ENCODE data around the gene CLPTM1.
A peak's percentile ranks its signal among the peaks of the same experiment; 100 is the strongest.

CLPTM1 gene

GRCh38 chr19:45001087-45001739, 46.0 kb downstream of the CLPTM1 start, which contains the start of gene RELB:
Gene RELB (plus strand): TSS chr19:45001464. CDS start chr19:45001580, 116 bp downstream.
- no peak within 1 kb of the TSS for H2BK12ac ChIP-seq (ENCODE audit: low read length)
- H3K9ac ChIP-seq (ENCODE audit: low read depth, low read length, poor library complexity) = peak within 1 kb of the TSS; percentile 88
- peak within 1 kb of the TSS; percentile 96 for H2AFZ ChIP-seq (ENCODE audit: low read length)
- H3K4me2 ChIP-seq (ENCODE audit: insufficient read depth, low read length, poor library complexity, severe bottlenecking) = peak within 1 kb of the TSS; percentile 77
- peak within 1 kb of the TSS; percentile 70 for H3K27ac ChIP-seq (replicated peaks; ENCODE audit: low read length)
- peak; percentile 91 for DNase-seq (ENCODE audit: low spot score)
- no peaks in the 10 kb centered on the region for H3K79me1 ChIP-seq (ENCODE audit: low read depth, low read length)
- peak within 1 kb of the TSS; percentile 80 for H3K23ac ChIP-seq (ENCODE audit: low read depth, low read length, poor library complexity)
- peak within 1 kb of the TSS; percentile 94 for H3K18ac ChIP-seq (ENCODE audit: low read length)
- H4K8ac ChIP-seq (ENCODE audit: low read depth, low read length) = peak within 1 kb of the TSS; percentile 96
- no peaks in the 10 kb centered on the region for H3K27me3 ChIP-seq (ENCODE audit: control insufficient read depth in 3 of 3, insufficient read depth in 3 of 3, low read depth in 1 of 3, low read length in 3 of 3)
- peak within 1 kb of the TSS; percentile 78 to 98 for H3K4me3 ChIP-seq (ENCODE audit: low read length in 2 of 2)
- H3K9me3 ChIP-seq (replicated peaks in 1 of 2; ENCODE audit: control insufficient read depth in 2 of 2, insufficient read depth in 1 of 2, low read depth in 1 of 2, low read length in 2 of 2) = peaks cover 0 to 2% of the 10 kb centered on the region in 2 donors
- no peak within 1 kb of the TSS for H2BK5ac ChIP-seq (ENCODE audit: low read length)
- no peak within 1 kb of the TSS for H2BK15ac ChIP-seq (ENCODE audit: low read length)
- no peaks in the 10 kb centered on the region for H3K36me3 ChIP-seq (replicated peaks in 1 of 2; ENCODE audit: control insufficient read depth in 2 of 2, insufficient read depth in 2 of 2, low read length in 2 of 2)
- WGBS, 2 donors (ENCODE audit: extremely low coverage in 2 of 2, insufficient read length in 2 of 2, insufficient replicate concordance in 1 of 2) = no CpG with 5 or more reads among the region's 79 CpGs
- H3K4me1 ChIP-seq (ENCODE audit: control insufficient read depth in 2 of 2, insufficient read depth in 1 of 2, low read depth in 1 of 2, low read length in 2 of 2) = peaks cover 3 to 9% of the 10 kb centered on the region in 2 donors
- H3K14ac ChIP-seq (ENCODE audit: low read length) = peak within 1 kb of the TSS; percentile 89
- no peak within 1 kb of the TSS for H2BK120ac ChIP-seq (ENCODE audit: low read depth, low read length)
- no peak within 1 kb of the TSS for H3K4ac ChIP-seq (ENCODE audit: low read length)
- H4K91ac ChIP-seq (ENCODE audit: low read depth, low read length, poor library complexity) = no peak within 1 kb of the TSS
- H2AK5ac ChIP-seq (ENCODE audit: low read depth, low read length) = no peak within 1 kb of the TSS

- no peak for DNase-seq (ENCODE audit: low spot score)
- no CpG with 5 or more reads among the region's 4 CpGs for WGBS, 2 donors (ENCODE audit: extremely low coverage in 2 of 2, insufficient read length in 2 of 2, insufficient replicate concordance in 1 of 2)
- Histone ChIP-seq H3K18ac (ENCODE audit: low read length) (no peak overlapping the region), H3K9me3 (replicated peaks in 1 of 2; ENCODE audit: control insufficient read depth in 2 of 2, insufficient read depth in 1 of 2, low read depth in 1 of 2, low read length in 2 of 2) (no peaks in the 10 kb centered on the region), H2BK15ac (ENCODE audit: low read length) (no peak overlapping the region), H2BK5ac (ENCODE audit: low read length) (no peak overlapping the region), H3K4me3 (ENCODE audit: low read length in 2 of 2) (no peak overlapping the region), H3K36me3 (replicated peaks in 1 of 2; ENCODE audit: control insufficient read depth in 2 of 2, insufficient read depth in 2 of 2, low read length in 2 of 2) (no peaks in the 10 kb centered on the region), H2AK5ac (ENCODE audit: low read depth, low read length) (no peak overlapping the region), H2AFZ (ENCODE audit: low read length) (no peak overlapping the region), H3K4me1 (ENCODE audit: control insufficient read depth in 2 of 2, insufficient read depth in 1 of 2, low read depth in 1 of 2, low read length in 2 of 2) (peaks cover 3 to 9% of the 10 kb centered on the region in 2 donors), H3K4ac (ENCODE audit: low read length) (no peak overlapping the region), H4K8ac (ENCODE audit: low read depth, low read length) (no peak overlapping the region), H3K23ac (ENCODE audit: low read depth, low read length, poor library complexity) (no peak overlapping the region), H2BK120ac (ENCODE audit: low read depth, low read length) (no peak overlapping the region), H3K27me3 (ENCODE audit: control insufficient read depth in 3 of 3, insufficient read depth in 3 of 3, low read depth in 1 of 3, low read length in 3 of 3) (no peaks in the 10 kb centered on the region), H3K9ac (ENCODE audit: low read depth, low read length, poor library complexity) (no peak overlapping the region), H2BK12ac (ENCODE audit: low read length) (no peak overlapping the region), H4K91ac (ENCODE audit: low read depth, low read length, poor library complexity) (no peak overlapping the region), H3K4me2 (ENCODE audit: insufficient read depth, low read length, poor library complexity, severe bottlenecking) (no peak overlapping the region), H3K27ac (replicated peaks; ENCODE audit: low read length) (no peak overlapping the region), H3K14ac (ENCODE audit: low read length) (no peak overlapping the region), H3K79me1 (ENCODE audit: low read depth, low read length) (no peaks in the 10 kb centered on the region)
Measured at GRCh38 chr19:45003485-45003884, 48.3 kb downstream of the CLPTM1 start.

DNA sequence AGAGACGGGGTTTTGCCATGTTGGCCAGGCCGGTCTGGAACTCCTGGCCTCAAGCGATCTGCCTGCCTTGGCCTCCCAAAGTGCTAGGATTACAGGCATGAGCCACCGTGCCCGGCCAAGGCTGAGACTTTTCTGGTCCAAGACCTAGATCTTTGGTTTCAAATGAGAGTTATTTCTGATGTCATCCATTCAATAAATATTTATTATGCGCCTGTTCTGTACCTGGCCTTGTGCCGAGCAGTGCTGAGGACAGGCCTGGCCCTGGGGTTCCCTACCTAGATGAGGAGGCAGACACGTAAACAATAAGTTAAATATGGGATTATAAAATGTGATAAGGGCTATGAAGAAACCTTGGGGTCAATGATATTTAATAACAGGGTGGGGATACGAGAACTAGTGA, 50.6 kb downstream of the CLPTM1 start:
- Histone ChIP-seq H3K23ac (ENCODE audit: low read depth, low read length, poor library complexity) (no peak overlapping the region), H2BK5ac (ENCODE audit: low read length) (no peak overlapping the region), H4K91ac (ENCODE audit: low read depth, low read length, poor library complexity) (no peak overlapping the region), H3K4me3 (ENCODE audit: low read length in 2 of 2) (no peak overlapping the region), H3K27me3 (ENCODE audit: control insufficient read depth in 3 of 3, insufficient read depth in 3 of 3, low read depth in 1 of 3, low read length in 3 of 3) (no peaks in the 10 kb centered on the region), H2AFZ (ENCODE audit: low read length) (no peak overlapping the region), H3K27ac (replicated peaks; ENCODE audit: low read length) (no peak overlapping the region), H3K79me1 (ENCODE audit: low read depth, low read length) (no peaks in the 10 kb centered on the region), H2BK12ac (ENCODE audit: low read length) (no peak overlapping the region), H4K8ac (ENCODE audit: low read depth, low read length) (no peak overlapping the region), H3K4me2 (ENCODE audit: insufficient read depth, low read length, poor library complexity, severe bottlenecking) (no peak overlapping the region), H3K36me3 (replicated peaks in 1 of 2; ENCODE audit: control insufficient read depth in 2 of 2, insufficient read depth in 2 of 2, low read length in 2 of 2) (no peaks in the 10 kb centered on the region), H3K9me3 (replicated peaks in 1 of 2; ENCODE audit: control insufficient read depth in 2 of 2, insufficient read depth in 1 of 2, low read depth in 1 of 2, low read length in 2 of 2) (no peaks in the 10 kb centered on the region), H2BK15ac (ENCODE audit: low read length) (no peak overlapping the region), H3K18ac (ENCODE audit: low read length) (no peak overlapping the region), H3K4me1 (ENCODE audit: control insufficient read depth in 2 of 2, insufficient read depth in 1 of 2, low read depth in 1 of 2, low read length in 2 of 2) (peaks cover 3 to 9% of the 10 kb centered on the region in 2 donors), H3K4ac (ENCODE audit: low read length) (no peak overlapping the region), H2BK120ac (ENCODE audit: low read depth, low read length) (no peak overlapping the region), H3K9ac (ENCODE audit: low read depth, low read length, poor library complexity) (no peak overlapping the region), H3K14ac (ENCODE audit: low read length) (no peak overlapping the region), H2AK5ac (ENCODE audit: low read depth, low read length) (no peak overlapping the region)
- no peak for DNase-seq (ENCODE audit: low spot score)
- no CpG with 5 or more reads among the region's 9 CpGs for WGBS, 2 donors (ENCODE audit: extremely low coverage in 2 of 2, insufficient read length in 2 of 2, insufficient replicate concordance in 1 of 2)

DNA sequence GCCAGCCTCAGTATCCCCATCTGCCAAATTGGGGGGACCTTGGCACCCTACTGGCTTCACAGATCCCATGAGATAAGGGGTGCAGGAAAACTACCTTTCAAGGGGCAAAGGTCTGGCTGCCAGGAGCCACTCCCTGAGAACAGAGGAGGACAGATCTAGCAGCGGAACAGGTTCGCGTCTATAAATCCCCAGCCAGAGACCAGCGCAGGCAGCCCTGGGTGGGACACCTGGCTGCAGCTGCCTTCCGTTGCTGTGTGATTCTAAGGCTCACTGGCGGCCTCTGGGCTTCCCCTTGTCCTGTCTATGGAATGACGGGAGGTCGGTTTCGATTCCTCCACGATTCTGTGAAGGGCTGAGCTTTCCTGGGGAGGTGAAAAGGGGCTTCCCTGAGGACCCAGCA, 53.4 kb downstream of the CLPTM1 start:
- no peak overlapping the region for H2AFZ ChIP-seq (ENCODE audit: low read length)
- no peak overlapping the region for H3K4me3 ChIP-seq (ENCODE audit: low read length in 2 of 2)
- no peak for DNase-seq (ENCODE audit: low spot score)
- no peak overlapping the region for H2BK15ac ChIP-seq (ENCODE audit: low read length)
- H2AK5ac ChIP-seq (ENCODE audit: low read depth, low read length) = peak overlapping the region; percentile 4
- no peak overlapping the region for H3K18ac ChIP-seq (ENCODE audit: low read length)
- no peak overlapping the region for H4K8ac ChIP-seq (ENCODE audit: low read depth, low read length)
- H3K23ac ChIP-seq (ENCODE audit: low read depth, low read length, poor library complexity) = peak overlapping the region; percentile 3
- no peak overlapping the region for H3K14ac ChIP-seq (ENCODE audit: low read length)
- H3K4me2 ChIP-seq (ENCODE audit: insufficient read depth, low read length, poor library complexity, severe bottlenecking) = no peak overlapping the region
- no peaks in the 10 kb centered on the region for H3K27me3 ChIP-seq (ENCODE audit: control insufficient read depth in 3 of 3, insufficient read depth in 3 of 3, low read depth in 1 of 3, low read length in 3 of 3)
- no CpG with 5 or more reads among the region's 10 CpGs for WGBS, 2 donors (ENCODE audit: extremely low coverage in 2 of 2, insufficient read length in 2 of 2, insufficient replicate concordance in 1 of 2)
- H4K91ac ChIP-seq (ENCODE audit: low read depth, low read length, poor library complexity) = no peak overlapping the region
- H3K79me1 ChIP-seq (ENCODE audit: low read depth, low read length) = peaks cover 2% of the 10 kb centered on the region
- H2BK5ac ChIP-seq (ENCODE audit: low read length) = no peak overlapping the region
- H3K27ac ChIP-seq (replicated peaks; ENCODE audit: low read length) = no peak overlapping the region
- H3K4ac ChIP-seq (ENCODE audit: low read length) = no peak overlapping the region
- no peak overlapping the region for H2BK120ac ChIP-seq (ENCODE audit: low read depth, low read length)
- H2BK12ac ChIP-seq (ENCODE audit: low read length) = no peak overlapping the region
- no peaks in the 10 kb centered on the region for H3K36me3 ChIP-seq (replicated peaks in 1 of 2; ENCODE audit: control insufficient read depth in 2 of 2, insufficient read depth in 2 of 2, low read length in 2 of 2)
- no peak overlapping the region for H3K9ac ChIP-seq (ENCODE audit: low read depth, low read length, poor library complexity)
- H3K4me1 ChIP-seq (ENCODE audit: control insufficient read depth in 2 of 2, insufficient read depth in 1 of 2, low read depth in 1 of 2, low read length in 2 of 2) = no peaks in the 10 kb centered on the region
- no peaks in the 10 kb centered on the region for H3K9me3 ChIP-seq (replicated peaks in 1 of 2; ENCODE audit: control insufficient read depth in 2 of 2, insufficient read depth in 1 of 2, low read depth in 1 of 2, low read length in 2 of 2)

Measured in neuronal stem cell (in vitro differentiated cells).